ENCODE data around the gene SLAIN1.

SLAIN1 gene

DNA sequence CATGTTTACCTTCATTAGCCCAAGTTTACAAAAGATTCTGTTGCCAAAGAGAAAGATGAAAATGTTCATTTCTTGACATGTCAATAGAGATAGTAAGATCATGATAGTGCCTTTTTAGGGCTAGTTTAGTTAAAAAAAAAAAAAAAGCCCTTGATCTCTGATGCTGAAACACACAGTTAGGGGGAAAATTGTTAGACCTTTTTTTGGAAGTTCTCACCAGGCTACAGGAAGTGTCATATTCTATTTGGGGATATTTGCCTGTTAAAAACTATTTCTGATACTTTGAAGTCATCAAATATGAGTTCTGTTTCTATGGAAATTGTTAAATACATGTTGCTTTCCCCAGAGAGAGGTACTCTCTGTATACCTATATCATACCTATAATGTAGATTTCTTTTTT lies 21.6 kb downstream of the SLAIN1 start:
- Mint-ChIP-seq H3K4me1 (no peaks in the 10 kb centered on the region), H3K27me3 (ENCODE audit: low read depth) (no peaks in the 10 kb centered on the region), H3K36me3 (ENCODE audit: low read depth) (peaks cover 20% of the 10 kb centered on the region), H3K9me3 (peaks cover 4% of the 10 kb centered on the region), H3K27ac (no peak overlapping the region), H3K4me3 (no peak overlapping the region)
- TF ChIP-seq CTCF (IDR thresholded peaks at IDR 0.05; ENCODE audit: unreplicated experiment in 3 of 3), result no peak

GRCh38 chr13:77720988-77721387 lies 23.5 kb downstream of the SLAIN1 start:
- Mint-ChIP-seq H3K4me3 (no peak overlapping the region), H3K27ac (no peak overlapping the region), H3K4me1 (no peaks in the 10 kb centered on the region), H3K9me3 (no peaks in the 10 kb centered on the region), H3K36me3 (ENCODE audit: low read depth) (peaks cover 27% of the 10 kb centered on the region), H3K27me3 (ENCODE audit: low read depth) (no peaks in the 10 kb centered on the region)
- no peak for TF ChIP-seq CTCF (IDR thresholded peaks at IDR 0.05; ENCODE audit: unreplicated experiment in 3 of 3)

DNA sequence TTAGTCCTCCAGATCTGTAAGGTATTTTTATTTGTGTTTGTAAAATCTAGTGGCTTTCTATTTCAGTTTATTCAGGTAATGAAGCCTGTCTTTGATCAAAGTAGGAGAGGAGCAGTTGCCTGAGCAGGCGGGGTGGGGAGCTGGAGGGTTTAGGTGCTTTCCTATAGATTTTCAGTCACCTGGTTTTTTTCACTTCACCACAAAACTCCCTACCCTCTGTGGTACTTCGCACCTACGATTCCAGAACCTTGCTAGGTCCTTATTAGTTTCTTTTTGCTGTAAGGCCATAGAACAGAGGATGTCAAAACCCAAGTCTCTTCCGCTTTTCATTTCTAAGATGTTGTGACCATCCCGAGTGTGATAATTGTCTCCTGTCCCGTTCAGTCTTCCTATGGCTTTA lies 26.6 kb downstream of the SLAIN1 start:
- no peak for TF ChIP-seq CTCF (IDR thresholded peaks at IDR 0.05; ENCODE audit: unreplicated experiment in 3 of 3)
- no peak overlapping the region for H3K4me3 Mint-ChIP-seq
- H3K27me3 Mint-ChIP-seq (ENCODE audit: low read depth), result no peaks in the 10 kb centered on the region
- H3K36me3 Mint-ChIP-seq (ENCODE audit: low read depth), result peaks cover 27% of the 10 kb centered on the region
- H3K4me1 Mint-ChIP-seq, result peaks cover 12% of the 10 kb centered on the region
- no peaks in the 10 kb centered on the region for H3K9me3 Mint-ChIP-seq
- no peak overlapping the region for H3K27ac Mint-ChIP-seq

DNA sequence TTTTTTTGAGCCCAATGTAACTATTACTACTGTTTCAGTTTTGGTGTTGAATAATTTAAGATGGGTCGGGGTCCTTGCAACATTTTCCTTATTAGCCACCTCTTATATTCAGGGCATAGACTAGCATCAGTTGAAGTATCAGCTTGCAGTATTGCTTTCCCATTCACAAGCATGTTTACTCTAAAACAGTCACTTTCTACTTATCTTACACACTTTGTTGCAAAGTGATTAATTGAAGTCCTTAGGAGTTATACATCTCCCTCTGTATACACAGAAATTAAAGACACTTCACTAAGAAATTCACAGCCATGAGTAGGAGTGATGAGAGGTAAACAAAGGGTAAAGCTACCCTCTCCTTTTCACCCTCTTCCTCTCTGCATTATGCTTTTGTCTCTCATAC lies 27.6 kb downstream of the SLAIN1 start:
- no peak overlapping the region for H3K27ac Mint-ChIP-seq
- H3K4me1 Mint-ChIP-seq, result peaks cover 19% of the 10 kb centered on the region
- TF ChIP-seq CTCF (IDR thresholded peaks at IDR 0.05; ENCODE audit: unreplicated experiment in 3 of 3), result no peak
- peaks cover 27% of the 10 kb centered on the region for H3K36me3 Mint-ChIP-seq (ENCODE audit: low read depth)
- no peaks in the 10 kb centered on the region for H3K9me3 Mint-ChIP-seq
- H3K4me3 Mint-ChIP-seq, result no peak overlapping the region
- H3K27me3 Mint-ChIP-seq (ENCODE audit: low read depth), result no peaks in the 10 kb centered on the region

DNA sequence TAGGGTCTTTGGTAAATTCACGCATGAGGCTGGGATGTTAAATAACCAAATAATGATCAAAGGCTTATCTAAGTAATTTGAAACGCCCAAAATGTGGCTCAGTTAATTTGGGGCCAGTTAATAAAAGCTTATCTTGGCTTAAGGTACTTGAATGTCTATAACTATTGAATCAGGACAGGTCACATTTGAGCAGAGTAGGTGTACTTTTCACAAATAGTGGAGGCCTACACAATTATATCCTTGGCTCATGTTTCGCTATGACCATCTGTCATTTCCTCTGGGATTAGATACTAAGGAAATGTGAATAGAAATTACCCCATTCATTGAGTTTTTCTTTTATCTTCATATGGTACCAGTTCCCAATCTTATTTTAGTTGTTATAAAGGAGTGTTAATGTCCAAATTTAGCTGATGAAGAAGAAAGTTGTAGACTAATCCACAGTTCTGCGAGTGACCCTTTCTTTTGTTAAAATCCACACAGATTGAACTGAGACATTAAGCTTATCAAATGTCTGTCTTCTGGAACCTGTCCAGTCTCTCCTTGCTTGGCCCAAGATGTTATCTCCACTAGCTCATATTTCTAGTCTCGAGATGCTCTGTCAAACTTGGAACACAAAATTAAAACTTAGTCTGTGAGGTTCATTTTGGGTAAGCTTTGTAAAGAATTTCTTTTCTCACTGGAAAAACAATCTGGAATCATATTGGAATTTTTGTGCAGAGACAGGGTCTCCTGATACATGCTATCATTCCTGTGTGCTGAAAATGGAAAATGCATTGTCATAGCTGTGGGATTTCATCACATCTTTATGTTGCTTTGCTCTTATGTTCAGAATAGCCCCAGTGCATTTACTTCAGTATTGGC lies 31.0 kb downstream of the SLAIN1 start:
- TF ChIP-seq CTCF (IDR thresholded peaks at IDR 0.05; ENCODE audit: unreplicated experiment in 3 of 3), result no peak
- Mint-ChIP-seq H3K4me1 (peaks cover 19% of the 10 kb centered on the region), H3K27ac (peak overlapping the region; percentile 5 to 46 (median 28)), H3K9me3 (no peaks in the 10 kb centered on the region), H3K36me3 (ENCODE audit: low read depth) (peaks cover 16% of the 10 kb centered on the region), H3K27me3 (ENCODE audit: low read depth) (no peaks in the 10 kb centered on the region), H3K4me3 (no peak overlapping the region)

Measured in nephron (organoid).